GM11168 (cell line): ENCODE results near the gene FAM89A.
"Not testable (repeated sequence)": the region's sequence is repeated elsewhere in the genome, so short reads cannot be mapped to it uniquely, and the experiment has no call there.

Experiments used
- in situ Hi-C: fragments of 300-500 bp; cut with MboI; formaldehyde crosslinking; loops from one replicate; pipeline ENCODE4 v1.12.0; 2022; ENCODE audit warnings: low sequenced_read_pairs; ENCODE audit not compliant: unreplicated experiment

The FAM89A gene

DNA sequence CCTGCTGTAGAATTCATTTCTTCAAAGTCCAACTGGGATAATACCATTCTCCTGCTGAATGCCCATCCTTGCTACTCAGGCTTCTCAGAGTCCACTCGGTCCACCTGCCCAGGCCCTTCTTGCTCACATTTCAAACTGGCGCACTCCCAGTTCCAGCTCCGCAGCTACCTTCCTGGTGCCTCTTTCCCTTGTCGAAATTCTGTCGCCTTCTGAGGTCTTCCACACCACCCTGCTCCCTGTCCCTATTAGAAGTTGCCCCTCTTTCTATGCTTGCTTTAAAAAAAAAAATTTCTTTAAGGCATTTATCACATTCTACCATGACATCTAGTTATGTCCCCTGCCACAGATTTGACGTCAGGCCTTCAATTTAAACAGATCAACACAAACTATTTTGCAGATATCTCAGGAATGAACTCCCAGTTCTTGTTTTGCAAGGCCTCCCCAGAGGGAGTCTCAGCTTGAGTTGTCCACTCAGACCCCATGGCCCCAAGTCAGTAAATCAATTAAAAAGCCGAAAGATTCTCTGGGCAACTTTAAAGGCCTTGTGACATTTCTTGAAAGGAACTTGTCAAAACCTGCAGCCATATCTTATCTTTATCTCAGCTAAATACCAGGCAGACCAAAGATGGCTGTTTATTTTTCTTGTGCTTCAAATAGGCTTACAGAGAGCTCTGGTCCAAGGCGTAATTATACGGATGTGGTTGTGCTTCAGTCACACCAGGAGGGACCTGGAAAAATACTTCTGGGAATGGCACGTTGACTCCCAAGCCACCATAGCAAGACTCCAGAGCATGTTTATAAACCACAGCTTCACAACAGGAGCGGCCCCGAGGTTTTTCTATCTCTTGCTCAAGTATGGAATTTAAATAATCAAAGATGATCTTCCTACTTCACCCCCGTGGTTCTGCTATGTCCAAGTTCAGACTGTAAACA lies 2.2 kb downstream of the FAM89A start:
- in situ Hi-C loops, result no loop called here

DNA sequence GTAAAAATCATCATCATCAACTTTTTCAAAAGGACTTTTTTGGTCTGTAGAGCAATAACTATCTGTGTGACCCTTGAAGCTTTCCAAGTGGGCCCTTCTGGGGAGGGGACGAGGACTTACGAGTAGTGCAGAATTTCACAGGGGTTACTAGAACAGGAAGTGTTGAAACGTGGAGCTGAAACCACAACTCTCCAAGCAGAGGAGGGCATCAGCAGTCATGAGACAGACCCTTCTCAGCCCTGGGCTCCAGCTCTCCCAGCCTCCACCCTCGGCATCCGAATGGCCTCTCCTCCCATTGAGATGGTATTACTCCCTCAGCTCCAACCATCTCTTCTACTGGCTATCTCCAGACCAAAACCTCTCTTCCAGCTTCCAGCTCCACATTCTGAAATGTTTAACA lies 3.6 kb downstream of the FAM89A start:
- in situ Hi-C loops, result no loop called here

- in situ Hi-C loops, result no loop called here
Observed at GRCh38 chr1:231035799-231036198, 4.3 kb downstream of the FAM89A start.

GRCh38 chr1:231032963-231033362 lies 7.1 kb downstream of the FAM89A start:
- in situ Hi-C loops, result no loop called here

DNA sequence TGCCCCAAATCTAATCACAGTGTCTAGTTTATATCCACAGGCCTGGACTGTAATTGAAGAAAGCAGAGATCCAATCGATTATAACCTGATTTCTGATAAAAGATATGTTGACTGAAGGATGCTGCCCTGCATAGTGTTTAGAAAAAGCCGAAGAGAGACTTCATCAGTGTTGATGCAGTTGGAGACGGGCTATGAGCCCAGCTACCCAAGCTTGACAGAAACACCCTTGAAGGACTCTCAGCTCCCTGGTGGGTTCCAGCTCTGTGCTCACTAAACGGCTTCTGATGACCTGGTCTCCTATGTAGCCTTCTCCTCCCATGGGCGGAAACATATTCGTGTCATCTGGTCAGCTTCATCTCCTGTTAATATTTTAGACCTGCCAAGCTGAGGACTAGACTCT lies 10.2 kb downstream of the FAM89A start:
- in situ Hi-C loops, result no loop called here

- in situ Hi-C loops, result not testable (repeated sequence)
Observed at GRCh38 chr1:231029247-231029646, 10.8 kb downstream of the FAM89A start.

- in situ Hi-C loops, result no loop called here
Observed at GRCh38 chr1:231028682-231029081, 11.4 kb downstream of the FAM89A start.

GRCh38 chr1:231027971-231028370 lies 12.1 kb downstream of the FAM89A start:
- in situ Hi-C loops, result no loop called here

DNA sequence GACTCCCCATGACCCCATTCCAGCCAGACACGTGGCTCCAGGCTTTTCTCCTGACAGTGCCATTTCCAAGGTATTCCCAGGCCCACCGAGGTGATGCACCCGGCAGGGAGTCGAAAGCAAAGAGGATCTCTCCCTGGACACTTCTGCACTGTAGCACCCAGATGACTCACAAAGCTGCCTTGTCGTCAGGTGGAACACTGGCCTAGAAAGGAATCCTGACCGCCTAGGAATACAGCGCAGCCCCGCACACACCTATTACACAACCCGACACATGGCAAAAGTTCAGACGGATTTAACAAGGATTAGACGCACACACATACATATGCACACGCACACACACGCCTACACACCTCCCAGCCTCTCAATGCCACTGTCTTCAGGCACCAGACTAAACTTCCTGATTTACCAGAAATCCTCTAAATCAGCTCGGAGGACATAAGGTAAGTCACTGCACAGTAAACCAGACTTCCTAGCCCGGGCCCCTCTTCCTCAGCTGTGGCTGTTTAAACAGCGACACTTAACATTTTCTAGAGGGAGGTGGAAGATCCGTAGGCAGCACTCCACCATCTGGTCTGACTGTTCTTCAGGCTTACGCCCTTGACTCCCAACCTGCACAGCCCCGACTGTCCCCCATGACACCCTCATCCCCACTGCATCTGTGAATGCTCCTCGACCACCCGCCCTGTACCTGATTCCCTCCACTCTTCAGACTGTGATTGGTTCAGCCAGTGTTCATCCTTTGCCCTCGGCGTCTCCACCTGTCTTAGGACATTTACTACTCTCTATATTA lies 12.7 kb downstream of the FAM89A start:
- in situ Hi-C loops, result no loop called here

- in situ Hi-C loops, result no loop called here
Observed at GRCh38 chr1:231026576-231026975, 13.5 kb downstream of the FAM89A start.

- in situ Hi-C loops, result no loop called here
Observed at GRCh38 chr1:231023150-231023549, 16.9 kb downstream of the FAM89A start.

DNA sequence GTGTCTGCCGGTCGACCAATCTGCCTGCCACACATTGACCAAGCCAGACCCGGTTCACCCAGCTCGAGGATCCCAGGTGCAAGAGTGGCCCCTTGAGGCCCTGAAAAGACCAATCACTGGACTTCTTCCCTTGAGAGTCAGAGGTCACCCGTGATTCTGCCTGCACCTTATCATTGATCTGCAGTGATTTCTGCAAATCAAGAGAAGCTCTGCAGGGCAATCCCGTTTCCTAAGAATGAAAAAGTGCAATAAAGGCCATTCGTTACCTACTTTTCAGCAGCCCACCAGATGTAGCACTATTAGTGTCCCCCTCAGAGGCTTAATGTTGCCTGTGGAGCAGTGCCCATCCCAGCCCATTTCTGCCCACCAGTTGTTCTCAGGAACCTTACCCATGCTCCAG lies 17.5 kb downstream of the FAM89A start:
- in situ Hi-C loops, result not testable (repeated sequence)

DNA sequence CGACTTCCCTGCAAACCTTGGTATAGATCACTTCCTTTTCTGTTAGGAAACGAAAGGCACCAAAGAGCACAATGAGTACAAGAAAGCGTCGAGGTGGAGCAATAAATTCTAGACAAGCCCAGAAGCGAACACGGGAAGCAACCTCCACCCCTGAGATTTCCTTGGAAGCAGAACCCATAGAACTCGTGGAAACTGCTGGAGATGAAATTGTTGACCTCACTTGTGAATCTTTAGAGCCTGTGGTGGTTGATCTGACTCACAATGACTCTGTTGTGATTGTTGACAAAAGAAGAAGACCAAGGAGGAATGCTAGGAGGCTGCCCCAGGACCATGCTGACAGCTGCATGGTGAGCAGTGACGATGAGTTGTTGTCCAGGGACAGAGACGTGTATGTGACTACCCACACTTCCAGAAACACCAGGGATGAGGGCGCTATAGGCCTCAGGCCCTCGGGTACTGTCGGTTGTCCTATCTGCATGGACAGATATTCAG lies 18.5 kb downstream of the FAM89A start:
- in situ Hi-C loops, result no loop called here

- in situ Hi-C loops, result no loop called here
Observed at GRCh38 chr1:231020816-231021215, 19.2 kb downstream of the FAM89A start.

DNA sequence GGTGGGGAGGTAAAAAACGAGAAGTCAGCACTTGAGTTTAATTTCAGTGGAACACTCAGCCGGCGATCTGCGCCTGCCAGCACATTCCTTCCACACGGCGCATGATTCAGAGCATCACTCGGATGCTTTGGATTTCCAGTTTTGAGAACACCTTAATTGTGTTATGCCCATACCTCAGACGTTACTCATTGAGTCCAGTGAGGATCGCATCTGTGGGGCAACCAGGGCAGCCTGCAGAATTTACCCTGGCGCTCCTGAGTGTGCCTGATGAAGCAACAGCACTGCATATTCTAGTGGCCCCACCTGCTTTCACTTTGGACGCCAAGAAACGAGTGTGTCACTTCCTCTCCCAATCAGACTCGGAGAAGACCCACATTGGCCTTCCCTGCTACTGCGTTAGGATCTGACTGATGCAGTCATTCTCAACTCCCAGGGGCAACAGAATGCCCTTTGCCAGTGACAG lies 19.9 kb downstream of the FAM89A start:
- in situ Hi-C loops, result no loop called here

DNA sequence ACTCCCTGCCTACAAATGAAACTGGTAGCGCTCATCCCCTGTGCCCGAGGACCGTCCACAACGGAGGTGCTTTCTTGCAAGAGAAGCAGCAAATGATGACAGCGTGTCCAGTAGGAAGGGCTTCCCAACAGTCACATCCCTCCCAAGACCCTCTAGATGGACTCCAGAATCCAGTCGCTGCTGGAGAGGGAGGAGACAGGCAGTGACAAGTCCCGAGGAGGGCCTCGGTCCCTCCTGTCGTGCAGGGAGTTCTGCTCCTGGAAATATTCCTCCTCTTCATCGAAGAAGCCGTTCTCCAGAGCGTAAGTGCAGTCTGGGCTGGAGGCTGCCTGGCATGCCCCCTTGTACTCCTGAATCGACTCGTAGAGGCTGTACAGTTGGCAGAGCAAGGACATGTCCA lies 20.3 kb downstream of the FAM89A start:
- in situ Hi-C loops, result no loop called here

DNA sequence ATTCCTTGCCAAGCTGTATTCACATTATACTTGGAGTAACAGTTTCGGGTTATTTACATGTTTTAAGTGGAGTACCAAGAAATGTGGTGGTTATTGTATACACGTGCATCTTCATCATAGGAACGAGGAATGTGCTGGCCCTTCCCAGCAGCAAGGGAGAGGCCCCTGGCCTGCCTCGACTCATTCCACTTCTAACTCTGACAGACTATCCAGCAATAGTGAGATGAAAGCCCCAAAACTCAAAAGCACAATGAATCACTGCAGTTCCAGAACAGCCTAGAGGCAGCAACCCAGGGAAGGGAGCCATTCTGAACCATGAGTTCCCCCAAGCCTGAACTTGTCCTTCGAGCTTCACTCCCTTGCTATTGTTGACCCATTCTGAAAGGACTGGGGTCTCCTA lies 23.1 kb downstream of the FAM89A start:
- in situ Hi-C loops, result no loop called here

GRCh38 chr1:231016234-231016633 lies 23.8 kb downstream of the FAM89A start:
- in situ Hi-C loops, result no loop called here

GRCh38 chr1:231013391-231014015 lies 26.6 kb downstream of the FAM89A start:
- in situ Hi-C loops, result no loop called here

GRCh38 chr1:231011963-231012362 lies 28.1 kb downstream of the FAM89A start:
- in situ Hi-C loops, result no loop called here

DNA sequence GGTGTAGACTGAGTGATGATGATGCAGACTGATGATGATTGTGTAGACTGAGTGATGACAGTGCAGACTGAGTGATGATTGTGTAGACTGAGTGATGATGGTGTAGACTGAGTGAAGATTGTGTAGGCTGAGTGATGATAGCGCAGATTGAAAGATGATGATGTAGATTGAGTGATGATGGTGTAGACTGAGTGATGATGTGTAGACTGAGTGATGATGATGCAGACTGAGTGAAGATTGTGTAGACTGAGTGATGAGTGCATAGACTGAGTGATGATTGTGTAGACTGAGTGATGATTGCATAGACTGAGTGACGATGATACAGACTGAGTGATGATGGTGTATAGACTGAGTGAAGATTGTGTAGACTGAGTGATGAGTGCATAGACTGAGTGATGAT lies 28.7 kb downstream of the FAM89A start:
- in situ Hi-C loops, result no loop called here
